SH-SY5Y (cell line): ENCODE results near the gene KASH5.

Source experiments
- GATA2 ChIP-seq: IDR thresholded peaks from 2 replicates; pipeline ENCODE4 v1.6.1; 2011; ENCODE audit warnings: mild to moderate bottlenecking, low read depth, low read length
- GATA3 ChIP-seq: IDR thresholded peaks from 2 replicates; pipeline ENCODE4 v1.6.1; 2011; ENCODE audit warnings: low read depth, mild to moderate bottlenecking, low read length, moderate library complexity

The KASH5 gene

GRCh38 chr19:49356382-49356781 lies 31.7 kb upstream of the KASH5 start:
- TF ChIP-seq GATA3 (no peak), GATA2 (no peak)

DNA sequence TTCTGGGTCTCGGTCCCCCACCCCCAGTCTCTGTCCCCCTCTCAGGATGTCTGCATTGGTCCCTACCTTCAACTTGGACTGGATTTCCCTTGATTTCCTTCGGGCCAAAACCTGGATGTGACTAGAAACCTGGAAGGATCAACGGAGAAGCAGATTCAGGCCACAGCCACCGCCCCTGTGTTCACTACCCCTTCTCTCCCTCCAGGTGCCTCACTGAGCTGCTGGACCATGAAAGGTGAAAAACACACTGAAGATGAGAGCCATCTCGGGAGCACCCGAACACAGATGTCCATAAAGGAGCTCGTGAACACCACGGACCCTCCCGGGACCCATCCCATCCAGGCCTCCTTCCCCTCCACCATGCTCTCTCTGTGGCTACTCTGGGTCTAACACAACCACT lies 30.9 kb upstream of the KASH5 start:
- TF ChIP-seq GATA2 (no peak), GATA3 (no peak)

GRCh38 chr19:49359851-49360820 lies 27.9 kb upstream of the KASH5 start:
- TF ChIP-seq GATA2 (no peak), GATA3 (no peak)

DNA sequence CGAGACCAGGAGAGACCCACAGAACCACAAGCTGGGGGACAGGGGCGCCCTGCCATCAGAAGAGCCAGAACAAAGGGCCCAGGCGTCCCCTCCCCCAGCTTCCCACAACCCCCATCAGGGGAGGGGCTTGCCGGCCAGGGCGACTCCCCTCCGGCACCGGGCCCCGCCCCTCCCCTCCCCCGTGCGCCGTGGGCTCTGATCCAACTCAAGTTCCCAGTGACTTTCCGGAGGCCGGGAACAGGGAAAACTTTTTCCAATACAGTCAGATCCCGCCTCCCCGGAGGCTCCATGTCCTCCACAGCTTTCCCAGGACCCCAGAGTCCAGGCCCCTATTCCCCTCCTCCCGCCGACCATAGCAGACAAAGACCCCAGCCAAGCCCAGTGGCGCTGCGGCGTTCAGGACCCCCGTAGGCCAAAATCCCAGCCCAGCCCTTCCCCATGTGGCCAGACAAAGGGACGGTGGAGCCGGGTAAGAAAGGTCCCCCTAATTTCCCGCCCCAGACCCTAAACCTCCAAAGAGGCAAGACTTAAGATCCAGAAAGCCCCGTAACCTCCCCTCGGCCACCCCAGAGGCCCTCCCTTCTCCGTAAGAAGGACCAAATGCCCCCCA lies 26.5 kb upstream of the KASH5 start:
- TF ChIP-seq GATA3 = no peak
- no peak for TF ChIP-seq GATA2

DNA sequence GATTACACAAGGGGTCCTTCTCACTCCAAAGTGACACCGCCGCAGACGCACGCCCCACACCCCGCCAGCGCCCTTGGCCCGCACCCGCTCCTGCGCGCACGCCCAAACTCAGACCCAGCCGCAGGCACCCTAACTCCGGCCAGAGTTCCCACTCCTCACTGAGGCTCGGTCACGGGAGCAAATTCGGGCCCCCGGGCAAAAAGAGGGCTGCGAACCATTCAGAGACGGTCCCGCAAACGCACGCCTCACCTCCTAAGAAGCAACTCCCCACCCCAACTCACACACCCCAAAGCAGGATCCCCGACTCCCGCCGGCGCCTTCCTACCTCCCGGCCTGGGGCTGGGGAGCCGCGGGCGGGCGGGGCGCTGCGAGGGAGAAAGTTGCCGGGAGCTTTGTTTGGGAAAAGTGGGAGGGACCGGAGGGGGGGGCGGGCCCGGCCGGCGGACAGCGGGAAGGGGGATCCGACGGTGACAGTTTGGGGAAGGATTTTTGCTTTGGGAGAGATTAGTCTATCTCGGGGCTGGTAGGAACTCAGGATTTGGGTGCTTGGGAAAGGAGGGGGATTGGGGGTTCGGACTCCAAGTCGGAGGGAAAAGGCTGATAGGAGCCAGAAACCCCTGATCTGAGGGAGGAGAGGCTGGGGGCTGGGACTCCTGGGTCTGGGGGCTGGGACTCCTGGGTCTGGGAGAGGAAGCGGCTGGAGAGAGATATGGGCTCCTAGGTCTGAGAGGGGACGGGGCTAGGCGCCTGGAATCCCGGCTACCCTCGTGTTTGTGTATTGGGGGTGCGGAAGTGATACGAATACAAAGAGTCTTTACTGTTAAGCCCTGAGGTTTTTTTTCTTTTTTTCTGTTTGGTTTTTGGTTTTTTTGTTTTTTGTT lies 25.8 kb upstream of the KASH5 start, which contains the start of gene TEAD2:
TEAD2 (minus strand) TSS at position 369 of the 881 bp plus-strand sequence. CDS start 2,341 bp downstream, outside the sequence.
- TF ChIP-seq GATA2 (no peak), GATA3 (no peak)

DNA sequence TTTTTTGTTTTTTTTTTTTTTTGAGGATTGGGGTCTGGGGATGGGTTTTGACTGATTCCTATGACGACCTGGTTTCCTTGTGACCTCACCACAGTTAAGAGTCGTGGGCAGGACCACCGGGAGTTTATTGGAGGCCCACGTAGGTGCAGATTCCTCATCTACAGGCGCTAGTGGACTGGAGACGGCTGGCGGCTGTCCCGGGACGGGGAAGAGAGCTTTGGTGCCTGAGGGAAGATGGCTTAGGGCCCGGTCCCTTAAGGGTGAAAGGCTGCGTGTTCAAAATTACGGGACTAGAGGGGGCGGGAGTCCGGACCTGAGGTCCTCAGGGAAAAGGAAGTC lies 25.2 kb upstream of the KASH5 start:
- TF ChIP-seq GATA3 (no peak), GATA2 (no peak)

DNA sequence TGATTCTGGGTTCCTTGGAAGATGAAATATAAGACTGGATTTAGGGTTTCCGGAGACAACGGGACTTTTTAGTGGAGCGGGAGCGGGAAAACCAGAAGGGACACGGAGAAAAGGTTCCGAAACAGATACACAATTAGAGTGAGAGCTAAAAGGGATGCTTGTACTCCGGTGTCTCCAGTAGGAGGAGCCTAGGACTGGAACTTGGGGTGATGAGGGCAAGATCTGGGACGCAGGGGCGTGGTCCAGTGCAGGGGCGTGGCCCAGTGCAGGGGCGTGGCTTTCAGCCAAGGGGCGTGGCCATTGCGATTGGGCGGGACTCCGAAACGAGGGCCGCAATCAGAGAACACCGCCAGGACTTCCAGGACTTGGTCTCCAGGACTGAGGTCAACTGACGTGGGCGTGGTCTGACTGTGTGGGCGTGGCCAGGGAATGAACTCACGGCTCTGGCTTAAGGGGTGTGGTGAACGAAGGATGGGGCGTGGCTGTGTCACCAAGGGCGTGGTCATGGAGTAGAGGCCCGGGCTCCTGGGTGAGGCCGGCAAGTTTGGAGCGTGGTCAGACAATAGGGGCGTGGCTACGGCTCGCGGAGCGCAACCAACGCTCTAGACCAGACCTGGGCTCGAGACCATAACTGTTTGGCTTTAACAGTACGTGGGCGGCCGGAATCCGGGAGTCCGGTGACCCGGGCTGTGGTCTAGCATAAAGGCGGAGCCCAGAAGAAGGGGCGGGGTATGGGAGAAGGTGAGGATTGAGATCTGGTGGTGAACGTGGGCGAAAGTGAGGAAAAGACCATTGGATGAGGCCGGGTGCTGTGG lies 24.6 kb upstream of the KASH5 start, which contains the start of gene DKKL1:
DKKL1 (plus strand) TSS at position 610 of the 815 bp plus-strand sequence; CDS start at position 732, 122 bp downstream.
- TF ChIP-seq GATA3 (no peak), GATA2 (no peak)

DNA sequence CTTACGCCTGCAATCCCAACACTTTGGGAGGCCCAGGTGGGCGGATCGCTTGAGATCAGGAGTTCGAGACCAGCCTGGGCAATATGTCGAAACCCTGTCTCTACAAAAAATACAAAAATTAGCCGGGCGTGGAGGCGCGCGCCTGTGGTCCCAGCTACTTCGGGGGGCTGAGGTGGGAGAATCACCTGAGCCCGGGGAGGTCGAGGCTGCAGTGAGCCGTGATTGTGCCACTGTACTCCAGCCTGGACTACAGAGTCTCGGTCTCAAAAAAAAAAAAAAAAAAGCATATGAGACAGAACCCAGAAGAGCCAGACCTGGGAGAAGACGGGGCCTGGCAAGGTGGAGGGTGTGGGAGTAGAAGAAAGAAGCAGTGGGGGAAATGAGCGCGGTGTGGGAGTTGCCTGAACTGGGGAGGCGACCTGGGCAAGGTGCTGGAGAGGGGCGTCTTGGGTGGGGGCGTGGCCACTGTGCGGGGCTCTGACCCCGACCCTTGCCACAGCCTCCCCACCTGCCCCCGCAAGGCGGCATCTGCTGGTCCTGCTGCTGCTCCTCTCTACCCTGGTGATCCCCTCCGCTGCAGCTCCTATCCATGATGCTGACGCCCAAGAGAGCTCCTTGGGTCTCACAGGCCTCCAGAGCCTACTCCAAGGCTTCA lies 23.8 kb upstream of the KASH5 start:
- TF ChIP-seq GATA2 = no peak
- TF ChIP-seq GATA3 = no peak

- TF ChIP-seq GATA2 (no peak), GATA3 (no peak)
Measured at GRCh38 chr19:49366110-49366509, 21.9 kb upstream of the KASH5 start.

DNA sequence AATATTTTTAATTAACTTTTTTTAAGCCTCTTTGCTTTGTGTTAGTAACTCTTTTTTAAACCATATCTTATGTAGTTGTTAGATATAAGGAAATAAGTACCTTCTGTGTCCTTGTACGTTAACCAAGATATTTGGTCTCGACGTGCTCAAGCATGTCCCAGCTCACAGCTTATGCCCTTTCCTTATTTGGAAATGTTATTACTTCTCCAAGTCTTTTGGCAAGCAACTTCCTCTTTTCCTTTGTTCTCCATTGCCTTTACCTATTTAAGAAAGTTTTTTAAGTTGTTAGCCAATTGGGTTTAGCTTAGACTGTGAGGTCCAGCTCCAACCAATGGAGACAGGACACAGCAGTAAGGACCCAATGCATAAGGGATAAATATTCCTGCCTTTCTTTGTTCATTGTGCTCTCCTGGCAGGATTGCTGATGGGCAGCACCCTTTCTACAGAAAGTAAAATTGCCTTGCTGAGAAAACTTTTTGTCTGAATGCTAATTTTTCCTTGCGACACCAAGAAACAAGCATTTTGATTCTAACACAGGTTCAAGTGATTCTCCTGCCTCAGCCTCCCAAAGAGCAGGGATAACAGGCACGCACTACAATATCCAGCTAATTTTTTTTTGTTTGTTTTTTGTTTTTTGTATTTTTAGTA lies 19.2 kb upstream of the KASH5 start:
- TF ChIP-seq GATA2 = no peak
- no peak for TF ChIP-seq GATA3

- no peak for TF ChIP-seq GATA2
- TF ChIP-seq GATA3 = no peak
Measured at GRCh38 chr19:49371184-49371583, 16.9 kb upstream of the KASH5 start.

DNA sequence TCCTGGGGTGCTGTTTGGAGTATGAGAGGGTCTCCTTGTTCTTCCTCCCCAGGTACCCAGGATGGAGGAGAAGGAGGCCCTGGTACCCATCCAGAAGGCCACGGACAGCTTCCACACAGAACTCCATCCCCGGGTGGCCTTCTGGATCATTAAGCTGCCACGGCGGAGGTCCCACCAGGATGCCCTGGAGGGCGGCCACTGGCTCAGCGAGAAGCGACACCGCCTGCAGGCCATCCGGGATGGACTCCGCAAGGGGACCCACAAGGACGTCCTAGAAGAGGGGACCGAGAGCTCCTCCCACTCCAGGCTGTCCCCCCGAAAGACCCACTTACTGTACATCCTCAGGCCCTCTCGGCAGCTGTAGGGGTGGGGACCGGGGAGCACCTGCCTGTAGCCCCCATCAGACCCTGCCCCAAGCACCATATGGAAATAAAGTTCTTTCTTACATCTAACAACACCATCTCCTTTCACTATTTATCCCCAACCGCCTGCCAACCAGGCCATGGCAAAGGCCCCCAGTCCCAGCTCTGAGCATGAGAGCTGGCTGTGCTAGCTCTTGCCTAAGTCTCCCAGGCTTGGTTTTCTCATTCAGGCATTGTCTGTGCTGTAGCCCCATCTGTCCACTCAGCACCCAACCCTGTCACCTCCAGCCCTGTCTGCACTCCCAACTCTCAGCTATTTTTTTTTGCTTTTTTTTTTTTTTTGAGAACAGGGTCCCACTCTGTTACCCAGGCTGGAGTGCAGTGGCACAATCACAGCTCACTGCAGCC lies 13.2 kb upstream of the KASH5 start:
- TF ChIP-seq GATA2 (no peak), GATA3 (no peak)
